Measurements from ENCODE around the gene CACNA1S.

GRCh38 chr1:201049248-201049831 lies 62.9 kb downstream of the CACNA1S start:
- TF ChIP-seq, protein P1, sequence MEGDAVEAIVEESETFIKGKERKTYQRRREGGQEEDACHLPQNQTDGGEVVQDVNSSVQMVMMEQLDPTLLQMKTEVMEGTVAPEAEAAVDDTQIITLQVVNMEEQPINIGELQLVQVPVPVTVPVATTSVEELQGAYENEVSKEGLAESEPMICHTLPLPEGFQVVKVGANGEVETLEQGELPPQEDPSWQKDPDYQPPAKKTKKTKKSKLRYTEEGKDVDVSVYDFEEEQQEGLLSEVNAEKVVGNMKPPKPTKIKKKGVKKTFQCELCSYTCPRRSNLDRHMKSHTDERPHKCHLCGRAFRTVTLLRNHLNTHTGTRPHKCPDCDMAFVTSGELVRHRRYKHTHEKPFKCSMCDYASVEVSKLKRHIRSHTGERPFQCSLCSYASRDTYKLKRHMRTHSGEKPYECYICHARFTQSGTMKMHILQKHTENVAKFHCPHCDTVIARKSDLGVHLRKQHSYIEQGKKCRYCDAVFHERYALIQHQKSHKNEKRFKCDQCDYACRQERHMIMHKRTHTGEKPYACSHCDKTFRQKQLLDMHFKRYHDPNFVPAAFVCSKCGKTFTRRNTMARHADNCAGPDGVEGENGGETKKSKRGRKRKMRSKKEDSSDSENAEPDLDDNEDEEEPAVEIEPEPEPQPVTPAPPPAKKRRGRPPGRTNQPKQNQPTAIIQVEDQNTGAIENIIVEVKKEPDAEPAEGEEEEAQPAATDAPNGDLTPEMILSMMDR (conservative IDR thresholded peaks at IDR 0.05; ENCODE audit: low read depth, low read length) = no peak
- TF ChIP-seq EZH2 (IDR thresholded peaks at IDR 0.05; ENCODE audit: borderline replicate concordance, low read depth, low read length, poor library complexity, severe bottlenecking) = no peak

Measured in A673 (cell line).